Esophagus muscularis mucosa (tissue), 3 donors: ENCODE data around the gene CCDC184.

Experiments
- POLR2AphosphoS5 ChIP-seq, 2 donors: sonication (generic); formaldehyde crosslinking; IDR thresholded peaks; one replicate each; pipeline ENCODE4 v1.6.1; 2017; ENCODE audit warnings: antibody characterized with exemption in 2 of 2
- TF ChIP-seq, protein P1 (sequence below), 3 experiments: fragments of 200-600 bp in 2 of 3; fragments of 450-650 bp in 1 of 3; sonication (generic) in 2 of 3; IDR thresholded peaks; one replicate each; pipeline ENCODE4 v1.5.1; 2017 to 2019; ENCODE audit warnings: antibody characterized with exemption in 3 of 3, mild to moderate bottlenecking in 2 of 3, moderate library complexity in 1 of 3

DNA sequence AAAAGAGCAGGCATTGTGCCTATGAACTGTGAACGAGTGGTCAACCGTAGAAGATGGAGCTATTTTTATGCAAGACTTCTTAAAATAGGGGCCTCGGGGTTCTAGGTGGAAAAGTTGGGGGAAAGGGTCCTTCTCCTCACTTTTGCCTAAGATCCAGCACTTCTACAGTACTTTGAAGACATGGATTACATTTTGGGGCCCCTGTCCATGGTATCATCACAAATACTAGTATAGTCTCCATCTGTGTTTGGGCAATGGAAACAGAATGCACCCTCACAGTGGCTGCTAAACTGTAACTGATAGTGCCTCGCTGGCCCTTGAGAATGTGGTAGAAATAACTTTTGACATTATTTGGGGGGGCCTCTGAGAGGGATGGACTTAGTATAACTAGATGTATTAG is 5.5 kb upstream of the CCDC184 start:
- TF ChIP-seq, protein P1, sequence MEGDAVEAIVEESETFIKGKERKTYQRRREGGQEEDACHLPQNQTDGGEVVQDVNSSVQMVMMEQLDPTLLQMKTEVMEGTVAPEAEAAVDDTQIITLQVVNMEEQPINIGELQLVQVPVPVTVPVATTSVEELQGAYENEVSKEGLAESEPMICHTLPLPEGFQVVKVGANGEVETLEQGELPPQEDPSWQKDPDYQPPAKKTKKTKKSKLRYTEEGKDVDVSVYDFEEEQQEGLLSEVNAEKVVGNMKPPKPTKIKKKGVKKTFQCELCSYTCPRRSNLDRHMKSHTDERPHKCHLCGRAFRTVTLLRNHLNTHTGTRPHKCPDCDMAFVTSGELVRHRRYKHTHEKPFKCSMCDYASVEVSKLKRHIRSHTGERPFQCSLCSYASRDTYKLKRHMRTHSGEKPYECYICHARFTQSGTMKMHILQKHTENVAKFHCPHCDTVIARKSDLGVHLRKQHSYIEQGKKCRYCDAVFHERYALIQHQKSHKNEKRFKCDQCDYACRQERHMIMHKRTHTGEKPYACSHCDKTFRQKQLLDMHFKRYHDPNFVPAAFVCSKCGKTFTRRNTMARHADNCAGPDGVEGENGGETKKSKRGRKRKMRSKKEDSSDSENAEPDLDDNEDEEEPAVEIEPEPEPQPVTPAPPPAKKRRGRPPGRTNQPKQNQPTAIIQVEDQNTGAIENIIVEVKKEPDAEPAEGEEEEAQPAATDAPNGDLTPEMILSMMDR (IDR thresholded peaks at IDR 0.05) = no peak
- TF ChIP-seq POLR2AphosphoS5 (IDR thresholded peaks at IDR 0.05) = no peak
